ENCODE results near the gene BPIFB4. TPM values are rescaled to one million over a fixed set of nuclear protein-coding genes. Genes with fewer than 3 reads are reported as not detected.
"Not testable (repeated sequence)": the region's sequence is repeated elsewhere in the genome, so short reads cannot be mapped to it uniquely, and the experiment has no call there.

The BPIFB4 gene
- total RNA-seq, 5 donors from 2014 or later (not counting 1 experiment from before 2014, with no cell fraction given): not detected

DNA sequence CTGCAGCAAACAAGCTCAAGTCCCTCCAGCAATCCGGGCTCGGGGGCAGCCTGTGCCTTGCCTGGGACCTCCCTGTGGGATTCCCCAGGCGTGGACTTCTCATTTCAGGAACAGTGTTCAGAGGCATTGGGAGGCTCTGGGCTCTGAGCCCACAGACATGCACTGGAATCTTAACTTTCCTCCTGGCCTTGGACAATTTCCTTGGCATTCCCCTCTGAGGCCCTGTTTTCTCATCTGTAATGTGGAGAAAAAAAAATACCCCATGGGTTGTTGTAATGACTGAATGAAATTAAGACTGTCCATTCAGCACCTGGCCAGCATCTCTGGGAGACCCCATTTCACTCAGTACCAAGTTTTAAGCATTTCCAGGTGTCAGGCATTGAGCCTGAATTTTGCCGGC, 17.6 kb downstream of the BPIFB4 start:
- 95% methylated on average over 4 of the region's 4 CpGs for WGBS (ENCODE audit: insufficient coverage)
- H3K27ac ChIP-seq (ENCODE audit: low read length): no peak overlapping the region
- ChIA-PET POLR2A (no interaction called here), CTCF (interaction anchor here in 1 of 2 donors (0.6 kb wide), 1 partner anchor 323 kb away, joined by 4 read pairs; no protein-coding TSS in a partner anchor)
- Mint-ChIP-seq H3K27me3 (no peaks in the 10 kb centered on the region), H3K4me3 (no peak overlapping the region), H3K27ac (no peak overlapping the region), H3K4me1 (peaks cover 0 to 5% (median 2%) of the 10 kb centered on the region in 3 donors), H3K36me3 (no peaks in the 10 kb centered on the region), H3K9me3 (no peaks in the 10 kb centered on the region)
- peaks cover 0 to 2% of the 10 kb centered on the region in 2 experiments for H3K27me3 ChIP-seq (replicated peaks in 1 of 2; ENCODE audit: control insufficient read depth in 2 of 2, extremely low read depth in 1 of 2, insufficient read depth in 2 of 2, low read length in 1 of 2)
- H3K9me3 ChIP-seq: no peaks in the 10 kb centered on the region
- H3K36me3 ChIP-seq (ENCODE audit: control insufficient read depth in 2 of 2, extremely low read depth in 1 of 2, insufficient read depth in 1 of 2, low read length in 1 of 2): no peaks in the 10 kb centered on the region
- H3K4me3 ChIP-seq (ENCODE audit: control insufficient read depth in 1 of 2, extremely low read depth in 1 of 2, low read length in 1 of 2): no peak overlapping the region
- DNase-seq: no peak
- H3K4me1 ChIP-seq (ENCODE audit: control insufficient read depth in 1 of 2, extremely low read depth in 1 of 2, insufficient read depth in 2 of 2, low read length in 2 of 2): peaks cover 0 to 7% of the 10 kb centered on the region in 2 experiments
- ATAC-seq (replicated peaks in 1 of 4): no peak

DNA sequence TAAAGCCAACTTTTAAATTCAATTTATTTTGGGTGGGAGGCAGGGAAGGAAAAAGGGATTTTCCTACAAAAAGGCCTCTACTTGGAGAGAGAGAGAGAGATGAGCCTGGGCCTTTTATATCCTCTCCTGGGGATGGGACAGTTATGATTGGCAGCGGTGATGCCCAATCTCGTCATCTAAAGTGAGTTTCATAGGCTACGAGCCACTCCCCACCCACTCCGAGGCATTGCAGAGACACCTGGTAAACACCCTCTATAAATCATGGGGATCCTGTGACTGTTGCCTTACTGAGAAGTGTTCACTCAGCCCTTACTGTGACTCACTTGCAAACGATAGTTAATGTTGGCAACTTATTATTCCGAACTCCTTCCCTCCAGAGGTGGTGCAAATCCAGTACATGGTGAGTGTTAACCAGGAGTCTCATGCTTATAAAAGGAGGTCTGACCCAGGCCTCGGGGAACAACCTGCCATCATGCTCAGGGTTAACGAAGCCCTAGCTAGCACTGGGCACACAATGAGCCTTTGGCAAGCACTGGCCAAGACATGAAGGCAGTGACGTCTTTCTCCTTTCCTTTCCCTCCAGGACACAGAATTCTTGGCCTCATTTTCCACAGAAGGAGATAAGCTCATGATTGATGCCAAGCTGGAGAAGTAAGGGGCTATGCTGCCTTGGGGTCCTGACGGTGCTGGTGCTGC, 20.5 kb downstream of the BPIFB4 start:
- Histone ChIP-seq H3K27ac (ENCODE audit: low read length) (no peak overlapping the region), H3K4me1 (ENCODE audit: control insufficient read depth in 1 of 2, extremely low read depth in 1 of 2, insufficient read depth in 2 of 2, low read length in 2 of 2) (peaks cover 0 to 7% of the 10 kb centered on the region in 2 experiments), H3K27me3 (replicated peaks in 1 of 2; ENCODE audit: control insufficient read depth in 2 of 2, extremely low read depth in 1 of 2, insufficient read depth in 2 of 2, low read length in 1 of 2) (peaks cover 0 to 7% of the 10 kb centered on the region in 2 experiments), H3K9me3 (no peaks in the 10 kb centered on the region), H3K36me3 (ENCODE audit: control insufficient read depth in 2 of 2, extremely low read depth in 1 of 2, insufficient read depth in 1 of 2, low read length in 1 of 2) (no peaks in the 10 kb centered on the region), H3K4me3 (ENCODE audit: control insufficient read depth in 1 of 2, extremely low read depth in 1 of 2, low read length in 1 of 2) (no peak overlapping the region)
- no peak for DNase-seq
- H3K27me3 Mint-ChIP-seq: peaks cover 0 to 2% of the 10 kb centered on the region in 2 donors
- no peak overlapping the region for H3K27ac Mint-ChIP-seq
- H3K4me3 Mint-ChIP-seq: no peak overlapping the region
- peaks cover 0 to 5% (median 2%) of the 10 kb centered on the region in 3 donors for H3K4me1 Mint-ChIP-seq
- ChIA-PET POLR2A (no interaction called here), CTCF (no interaction called here)
- no peak for ATAC-seq (replicated peaks in 1 of 4)
- H3K36me3 Mint-ChIP-seq: no peaks in the 10 kb centered on the region
- 92% methylated on average over 6 of the region's 10 CpGs for WGBS (ENCODE audit: insufficient coverage)
- H3K9me3 Mint-ChIP-seq: no peaks in the 10 kb centered on the region

DNA sequence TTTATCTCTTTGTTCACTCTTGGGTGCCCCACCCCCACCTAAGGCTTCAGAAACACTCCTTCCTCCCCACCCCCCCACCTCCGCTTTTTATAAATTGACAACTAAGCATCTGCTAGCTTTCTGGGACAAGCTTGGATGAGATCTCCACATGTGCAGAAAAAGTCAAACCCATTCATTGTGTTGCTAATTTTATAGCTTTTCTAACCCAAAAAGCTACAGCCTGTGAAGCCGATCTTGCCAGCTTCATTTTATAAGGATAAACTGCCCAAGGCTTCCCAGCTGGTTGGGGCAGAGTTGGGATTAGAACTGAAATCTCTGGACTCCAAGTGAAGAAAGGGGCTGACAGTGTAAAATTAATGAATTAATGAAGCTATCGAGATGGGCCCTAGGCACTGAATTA, 24.1 kb downstream of the BPIFB4 start:
- no peak overlapping the region for H3K4me3 Mint-ChIP-seq
- Histone ChIP-seq H3K27ac (ENCODE audit: low read length) (no peak overlapping the region), H3K27me3 (replicated peaks in 1 of 2; ENCODE audit: control insufficient read depth in 2 of 2, extremely low read depth in 1 of 2, insufficient read depth in 2 of 2, low read length in 1 of 2) (peaks cover 0 to 5% of the 10 kb centered on the region in 2 experiments), H3K36me3 (ENCODE audit: control insufficient read depth in 2 of 2, extremely low read depth in 1 of 2, insufficient read depth in 1 of 2, low read length in 1 of 2) (no peaks in the 10 kb centered on the region), H3K9me3 (no peaks in the 10 kb centered on the region), H3K4me3 (ENCODE audit: control insufficient read depth in 1 of 2, extremely low read depth in 1 of 2, low read length in 1 of 2) (no peak overlapping the region), H3K4me1 (ENCODE audit: control insufficient read depth in 1 of 2, extremely low read depth in 1 of 2, insufficient read depth in 2 of 2, low read length in 2 of 2) (no peaks in the 10 kb centered on the region)
- no peaks in the 10 kb centered on the region for H3K36me3 Mint-ChIP-seq
- no peaks in the 10 kb centered on the region for H3K4me1 Mint-ChIP-seq
- no peak overlapping the region for H3K27ac Mint-ChIP-seq
- ATAC-seq (replicated peaks in 1 of 4): no peak
- no peak for DNase-seq
- POLR2A ChIA-PET: interaction anchor here in 1 of 2 donors (0.8 kb wide), 1 partner anchor 640 kb away, joined by 3 read pairs; no protein-coding TSS in a partner anchor
- WGBS (ENCODE audit: insufficient coverage): 83% methylated on average over 1 of the region's 3 CpGs
- CTCF ChIA-PET: no interaction called here
- H3K9me3 Mint-ChIP-seq: no peaks in the 10 kb centered on the region
- peaks cover 0 to 2% of the 10 kb centered on the region in 2 donors for H3K27me3 Mint-ChIP-seq

DNA sequence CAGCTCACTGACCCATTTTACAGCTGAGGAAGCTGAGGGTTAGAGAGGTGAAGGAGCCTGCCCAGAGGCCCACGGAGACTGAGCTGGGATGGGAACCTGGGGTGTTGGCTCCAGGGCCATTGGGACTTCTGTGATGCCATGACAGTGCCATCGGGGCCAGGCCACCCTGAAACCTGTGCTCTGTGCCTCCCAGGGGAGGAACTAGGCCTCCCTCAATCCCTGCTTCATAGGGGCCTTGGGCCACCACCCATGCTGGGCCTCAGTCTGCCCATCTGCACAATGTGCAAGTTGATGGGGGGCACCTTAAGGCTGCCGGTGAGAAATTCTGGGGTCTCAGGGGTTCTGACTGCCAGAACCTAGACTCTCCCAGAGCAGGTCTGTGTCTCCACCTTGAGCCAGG, 24.9 kb downstream of the BPIFB4 start:
- H3K9me3 Mint-ChIP-seq: no peaks in the 10 kb centered on the region
- Histone ChIP-seq H3K4me1 (ENCODE audit: control insufficient read depth in 1 of 2, extremely low read depth in 1 of 2, insufficient read depth in 2 of 2, low read length in 2 of 2) (no peaks in the 10 kb centered on the region), H3K27ac (ENCODE audit: low read length) (no peak overlapping the region), H3K36me3 (ENCODE audit: control insufficient read depth in 2 of 2, extremely low read depth in 1 of 2, insufficient read depth in 1 of 2, low read length in 1 of 2) (no peaks in the 10 kb centered on the region), H3K27me3 (replicated peaks in 1 of 2; ENCODE audit: control insufficient read depth in 2 of 2, extremely low read depth in 1 of 2, insufficient read depth in 2 of 2, low read length in 1 of 2) (peaks cover 0 to 5% of the 10 kb centered on the region in 2 experiments), H3K4me3 (ENCODE audit: control insufficient read depth in 1 of 2, extremely low read depth in 1 of 2, low read length in 1 of 2) (no peak overlapping the region), H3K9me3 (no peaks in the 10 kb centered on the region)
- CTCF ChIA-PET: no interaction called here
- POLR2A ChIA-PET: interaction anchor here in 1 of 2 donors (0.8 kb wide), 1 partner anchor 639 kb away, joined by 3 read pairs; no protein-coding TSS in a partner anchor
- no peaks in the 10 kb centered on the region for H3K36me3 Mint-ChIP-seq
- WGBS (ENCODE audit: insufficient coverage): 82% methylated on average over 2 of the region's 3 CpGs
- ATAC-seq (replicated peaks in 1 of 4) (no peak), DNase-seq (no peak)
- peaks cover 0 to 2% of the 10 kb centered on the region in 2 donors for H3K27me3 Mint-ChIP-seq
- no peaks in the 10 kb centered on the region for H3K4me1 Mint-ChIP-seq
- no peak overlapping the region for H3K27ac Mint-ChIP-seq
- no peak overlapping the region for H3K4me3 Mint-ChIP-seq

DNA sequence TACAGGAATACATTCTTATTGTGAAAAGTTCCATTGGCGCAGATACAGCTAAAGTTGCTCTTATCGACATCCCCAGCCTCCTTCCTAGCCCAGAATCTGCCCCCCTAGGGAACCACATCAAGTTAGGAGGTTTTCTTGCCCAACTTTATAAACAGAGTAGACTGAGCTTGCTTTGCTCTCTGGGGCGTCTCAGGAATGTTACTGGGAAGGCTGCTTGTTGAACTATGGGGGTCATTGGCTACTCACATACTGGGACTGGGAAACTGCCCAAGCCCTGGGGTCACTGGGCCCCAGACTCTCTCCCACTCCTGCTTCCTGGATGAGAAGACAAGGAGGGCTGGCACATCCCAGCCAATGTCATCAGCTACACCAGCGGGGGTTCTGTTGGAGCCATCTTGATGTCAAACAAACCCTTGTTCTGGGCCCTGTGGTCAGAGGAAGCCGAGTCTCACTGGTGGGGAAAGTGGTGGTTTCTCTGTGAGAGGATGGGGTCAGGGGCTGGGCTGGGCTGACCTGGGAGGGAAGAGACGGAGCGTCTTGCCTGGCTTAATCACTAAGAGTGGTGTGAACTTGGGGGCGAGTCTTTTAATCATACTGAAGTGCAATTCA, 26.0 kb downstream of the BPIFB4 start:
- ChIA-PET CTCF (no interaction called here), POLR2A (no interaction called here)
- H3K4me1 ChIP-seq (ENCODE audit: control insufficient read depth in 1 of 2, extremely low read depth in 1 of 2, insufficient read depth in 2 of 2, low read length in 2 of 2): no peaks in the 10 kb centered on the region
- no peak overlapping the region for H3K4me3 ChIP-seq (ENCODE audit: control insufficient read depth in 1 of 2, extremely low read depth in 1 of 2, low read length in 1 of 2)
- Mint-ChIP-seq H3K9me3 (no peaks in the 10 kb centered on the region), H3K36me3 (no peaks in the 10 kb centered on the region), H3K4me3 (no peak overlapping the region), H3K27ac (no peak overlapping the region), H3K27me3 (peaks cover 0 to 2% of the 10 kb centered on the region in 2 donors), H3K4me1 (no peaks in the 10 kb centered on the region)
- ATAC-seq (replicated peaks in 1 of 4): no peak
- H3K27me3 ChIP-seq (replicated peaks in 1 of 2; ENCODE audit: control insufficient read depth in 2 of 2, extremely low read depth in 1 of 2, insufficient read depth in 2 of 2, low read length in 1 of 2): peaks cover 0 to 5% of the 10 kb centered on the region in 2 experiments
- no peak overlapping the region for H3K27ac ChIP-seq (ENCODE audit: low read length)
- DNase-seq: no peak
- no peaks in the 10 kb centered on the region for H3K9me3 ChIP-seq
- H3K36me3 ChIP-seq (ENCODE audit: control insufficient read depth in 2 of 2, extremely low read depth in 1 of 2, insufficient read depth in 1 of 2, low read length in 1 of 2): no peaks in the 10 kb centered on the region
- WGBS (ENCODE audit: insufficient coverage): 72% methylated on average over 4 of the region's 8 CpGs

DNA sequence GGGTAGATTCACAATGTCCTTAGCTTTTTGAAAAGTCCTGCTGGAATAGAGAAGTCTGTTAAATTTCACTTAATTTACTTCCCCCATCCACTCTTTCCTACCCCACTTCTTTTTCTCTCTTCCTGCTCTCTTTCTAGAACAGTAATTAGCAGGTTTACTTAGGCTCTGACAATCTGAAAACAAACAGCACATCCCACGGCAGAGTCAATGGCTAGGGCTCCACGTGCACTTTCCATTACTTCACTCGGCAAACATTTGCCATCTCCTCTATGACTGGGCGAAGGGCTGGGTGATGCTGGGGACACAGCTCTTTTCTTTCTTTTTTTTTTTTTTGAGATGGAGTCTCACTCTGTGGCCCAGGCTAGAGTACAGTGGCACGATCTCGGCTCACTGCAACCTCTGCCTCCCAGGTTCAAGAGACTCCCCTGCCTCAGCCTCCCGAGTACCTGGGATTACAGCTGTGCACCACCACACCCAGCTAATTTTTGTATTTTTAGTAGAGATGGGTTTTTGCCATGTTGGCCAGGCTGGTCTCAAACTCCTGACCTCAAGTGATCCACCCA, 26.7 kb downstream of the BPIFB4 start:
- H3K36me3 Mint-ChIP-seq; ATAC-seq (replicated peaks in 1 of 4); H3K27me3 Mint-ChIP-seq; H3K9me3 Mint-ChIP-seq; H3K9me3 ChIP-seq; H3K4me1 ChIP-seq (ENCODE audit: control insufficient read depth in 1 of 2, extremely low read depth in 1 of 2, insufficient read depth in 2 of 2, low read length in 2 of 2); CTCF ChIA-PET; H3K27ac Mint-ChIP-seq; H3K4me3 ChIP-seq (ENCODE audit: control insufficient read depth in 1 of 2, extremely low read depth in 1 of 2, low read length in 1 of 2); DNase-seq; H3K36me3 ChIP-seq (ENCODE audit: control insufficient read depth in 2 of 2, extremely low read depth in 1 of 2, insufficient read depth in 1 of 2, low read length in 1 of 2); H3K27me3 ChIP-seq (replicated peaks in 1 of 2; ENCODE audit: control insufficient read depth in 2 of 2, extremely low read depth in 1 of 2, insufficient read depth in 2 of 2, low read length in 1 of 2); H3K27ac ChIP-seq (ENCODE audit: low read length); POLR2A ChIA-PET; H3K4me3 Mint-ChIP-seq; H3K4me1 Mint-ChIP-seq: not testable (repeated sequence)
- WGBS (ENCODE audit: insufficient coverage): 69% methylated on average over 3 of the region's 7 CpGs
